Astrocyte of the spinal cord (primary cell): ENCODE results near the gene ARHGEF40.
"Not testable (repeated sequence)": the region's sequence is repeated elsewhere in the genome, so short reads cannot be mapped to it uniquely, and the experiment has no call there.

ENCODE experiments used
- DNase-seq: peaks from one replicate; pipeline ENCODE4 v3.0.0; 2011; ENCODE audit warnings: low read depth, low spot score
- H3K4me3 ChIP-seq: 2 replicates; pipeline ENCODE4 v1.5.1; 2011; ENCODE audit warnings: low read depth, mild to moderate bottlenecking, low read length, moderate library complexity
- CTCF ChIP-seq: IDR thresholded peaks from 2 replicates; pipeline ENCODE4 v1.5.1; 2012; ENCODE audit warnings: low read depth, mild to moderate bottlenecking, low read length, inconsistent platforms
- in situ Hi-C: cut with HindIII; loops from 2 replicates; pipeline ENCODE4 v1.10.0; 2017; ENCODE audit warnings: low sequenced_read_pairs

ARHGEF40 gene

GRCh38 chr14:21040370-21040925, 29.7 kb upstream of the ARHGEF40 start:
- in situ Hi-C loops = no loop called here
- DNase-seq = no peak
- no peak for TF ChIP-seq CTCF
- no peak overlapping the region for H3K4me3 ChIP-seq

- DNase-seq, H3K4me3 ChIP-seq, in situ Hi-C loops: not testable (repeated sequence)
These were observed 29.2 kb upstream of the ARHGEF40 start for GRCh38 chr14:21040941-21041340.

GRCh38 chr14:21041676-21042433, 28.2 kb upstream of the ARHGEF40 start, which contains the start of gene RNASE7:
RNASE7 (plus strand) TSS chr14:21042362; CDS start chr14:21042993, 631 bp downstream.
- no peak for TF ChIP-seq CTCF
- in situ Hi-C loops = no loop called here
- DNase-seq = no peak
- H3K4me3 ChIP-seq = no peak within 1 kb of the TSS

GRCh38 chr14:21042918-21043317, 27.2 kb upstream of the ARHGEF40 start:
- DNase-seq = no peak

GRCh38 chr14:21043387-21043973, 26.6 kb upstream of the ARHGEF40 start:
- DNase-seq = no peak
- TF ChIP-seq CTCF = no peak
- in situ Hi-C loops = no loop called here
- no peak overlapping the region for H3K4me3 ChIP-seq

More at GRCh38 chr14:21042918-21043317, 27.2 kb upstream of the ARHGEF40 start:
- in situ Hi-C loops = no loop called here
- no peak overlapping the region for H3K4me3 ChIP-seq
- no peak for TF ChIP-seq CTCF

GRCh38 chr14:21043974-21044618, 26.0 kb upstream of the ARHGEF40 start:
- H3K4me3 ChIP-seq = no peak overlapping the region
- no peak for DNase-seq
- TF ChIP-seq CTCF = no peak
- in situ Hi-C loops = no loop called here

GRCh38 chr14:21047378-21047781, 22.7 kb upstream of the ARHGEF40 start:
- H3K4me3 ChIP-seq = no peak overlapping the region
- in situ Hi-C loops = no loop called here
- no peak for TF ChIP-seq CTCF
- no peak for DNase-seq
